HG03342 (cell line): ENCODE results near the gene PTF1A.
"Not testable (repeated sequence)": the region's sequence is repeated elsewhere in the genome, so short reads cannot be mapped to it uniquely, and the experiment has no call there.

Experiments
- ATAC-seq: cut with Tn5 transposase; IDR thresholded peaks from one replicate; pipeline ENCODE4 v1.9.1; 2021; ENCODE audit warnings: mild to moderate bottlenecking, moderate library complexity; ENCODE audit not compliant: unreplicated experiment

The PTF1A gene

DNA sequence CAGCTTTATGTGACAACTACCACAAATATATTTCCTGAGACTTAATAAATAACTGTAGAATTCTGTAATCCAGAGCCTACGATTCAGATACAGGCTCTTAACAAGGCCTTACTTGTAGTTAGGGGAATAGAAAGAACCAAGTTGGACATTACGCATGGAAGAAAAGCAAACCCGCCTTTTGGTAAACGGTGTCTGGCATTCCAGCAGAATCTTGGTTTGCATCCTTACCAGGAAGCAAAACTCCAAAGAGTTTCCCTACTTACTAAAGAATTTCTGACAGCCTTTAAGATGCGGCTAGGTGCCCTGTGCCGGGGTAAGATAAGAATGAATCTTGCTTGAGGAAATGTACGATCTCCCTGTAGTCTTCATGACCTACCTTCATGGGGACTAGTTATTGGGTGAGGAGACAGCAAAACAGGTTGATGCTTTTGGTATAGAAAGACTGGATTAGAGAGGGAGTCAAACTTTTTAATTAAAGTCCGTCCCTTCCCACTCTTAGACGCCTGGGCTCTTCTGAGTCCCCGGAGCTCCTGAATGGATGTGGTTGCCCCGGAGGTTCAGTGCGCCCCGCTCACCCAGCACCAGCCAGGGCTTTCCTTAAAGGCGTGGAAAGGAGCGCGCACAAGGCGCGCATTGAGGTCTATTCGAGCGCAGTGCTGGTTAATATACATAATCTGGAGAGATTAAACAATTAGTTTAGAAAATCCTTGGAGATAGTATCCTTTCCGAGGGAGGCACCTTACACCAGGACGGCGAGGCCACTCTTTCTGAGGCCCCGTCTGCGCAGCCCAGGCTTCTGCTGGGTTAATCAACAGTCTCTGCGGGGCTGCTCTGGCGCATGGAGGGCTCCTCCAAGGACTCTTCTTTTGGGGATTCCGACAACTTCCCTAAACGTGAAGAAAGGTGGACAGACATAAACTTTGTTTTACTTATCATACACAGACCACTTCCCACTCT, 11.5 kb downstream of the PTF1A start:
- ATAC-seq = no peak

DNA sequence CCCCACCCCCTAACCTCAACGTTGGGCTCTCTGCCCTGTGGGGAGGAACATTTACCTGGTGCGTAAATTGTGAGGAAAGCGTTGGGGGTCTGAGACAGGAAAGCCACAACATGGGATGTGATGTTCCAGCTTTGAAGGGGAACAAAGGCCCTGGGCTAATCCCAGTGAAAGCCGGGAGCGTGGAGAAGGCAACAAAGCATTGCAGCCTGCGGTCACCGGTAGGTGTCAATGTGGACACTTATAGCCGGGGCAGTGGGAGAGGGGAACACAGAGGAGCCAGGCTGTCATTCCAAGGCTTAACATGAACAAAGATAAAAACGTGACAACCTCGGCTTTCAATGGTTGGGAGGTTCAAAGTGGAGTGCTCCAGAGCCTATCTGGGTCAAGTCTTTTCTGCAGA, 12.7 kb downstream of the PTF1A start:
- no peak for ATAC-seq

DNA sequence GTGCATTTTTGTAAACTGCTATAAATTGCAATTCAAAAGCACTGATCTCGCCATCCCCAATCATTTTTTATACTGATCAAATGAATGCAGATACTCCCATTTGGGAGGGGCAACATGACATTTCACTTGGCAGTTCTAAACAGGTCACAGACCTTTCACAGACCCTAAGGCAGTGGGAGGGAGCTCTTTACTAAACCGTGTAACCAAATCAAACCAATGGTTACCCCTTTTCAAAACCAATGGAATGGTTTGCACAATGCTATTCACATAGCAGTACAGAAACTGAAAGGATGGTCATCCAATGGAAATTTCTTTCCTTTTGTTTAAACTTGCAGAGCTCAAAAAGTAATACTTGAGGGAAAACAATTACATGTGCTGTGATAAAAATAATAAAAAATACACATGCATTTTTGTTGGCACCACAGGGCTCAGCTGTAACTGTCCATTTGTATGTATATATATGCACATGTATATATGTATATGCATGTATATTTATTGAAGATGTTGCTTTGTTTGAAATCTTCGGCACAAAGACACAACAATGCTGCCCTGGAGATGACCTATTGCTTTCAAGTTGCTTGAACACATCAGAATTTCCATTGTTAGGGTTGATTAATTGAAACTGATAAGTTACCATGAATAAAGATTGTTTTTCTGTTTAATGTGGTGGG, 14.0 kb downstream of the PTF1A start:
- no peak for ATAC-seq

GRCh38 chr10:23217471-23217870, 25.4 kb downstream of the PTF1A start:
- ATAC-seq = no peak

DNA sequence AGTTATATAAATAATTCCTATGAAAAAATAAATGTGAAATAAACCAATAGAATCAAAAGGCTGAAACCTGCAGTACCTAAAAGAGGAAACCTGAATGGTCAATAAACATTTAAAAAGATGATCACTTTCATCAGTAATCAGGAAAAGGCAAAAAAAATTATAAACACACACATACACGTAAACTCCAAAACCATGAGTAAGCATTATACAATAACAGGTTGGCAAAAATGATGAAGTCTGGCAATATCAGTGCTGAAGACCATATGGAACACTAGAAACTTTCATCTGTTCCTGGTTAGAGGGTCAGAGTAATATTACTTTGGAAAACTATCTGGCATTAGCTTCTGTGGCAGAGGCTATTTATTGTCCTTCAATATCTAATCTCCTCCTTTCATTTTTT, 38.5 kb downstream of the PTF1A start:
- no peak for ATAC-seq

DNA sequence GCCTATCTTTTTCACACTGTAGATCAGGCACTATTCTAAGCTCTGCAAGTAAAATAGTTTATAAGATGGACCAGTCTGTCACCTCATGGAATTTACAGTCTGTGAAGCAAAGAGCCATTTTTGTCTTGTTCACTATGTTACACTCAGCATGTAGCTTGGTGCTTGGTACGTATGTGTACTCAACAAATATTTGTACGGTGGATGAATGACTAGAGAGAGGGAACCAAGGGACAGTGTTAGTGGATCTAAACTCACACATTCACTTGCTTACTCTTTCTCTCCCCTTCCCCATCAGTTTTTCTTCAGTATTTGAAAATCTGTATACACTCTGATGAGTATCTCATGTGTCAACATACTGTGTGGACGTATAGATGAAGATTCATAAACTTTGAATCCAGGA, 45.9 kb downstream of the PTF1A start:
- no peak for ATAC-seq

GRCh38 chr10:23241779-23242178, 49.7 kb downstream of the PTF1A start:
- ATAC-seq = not testable (repeated sequence)
